NCI-H1694 (cell line): ENCODE data around the gene SLC12A7.
"Not testable (repeated sequence)": the region's sequence is repeated elsewhere in the genome, so short reads cannot be mapped to it uniquely, and the experiment has no call there.

Experiments
- DNase-seq: peaks from one replicate; lab custom pipeline; 2025; lab: John Stamatoyannopoulos, UW

Gene SLC12A7

DNA sequence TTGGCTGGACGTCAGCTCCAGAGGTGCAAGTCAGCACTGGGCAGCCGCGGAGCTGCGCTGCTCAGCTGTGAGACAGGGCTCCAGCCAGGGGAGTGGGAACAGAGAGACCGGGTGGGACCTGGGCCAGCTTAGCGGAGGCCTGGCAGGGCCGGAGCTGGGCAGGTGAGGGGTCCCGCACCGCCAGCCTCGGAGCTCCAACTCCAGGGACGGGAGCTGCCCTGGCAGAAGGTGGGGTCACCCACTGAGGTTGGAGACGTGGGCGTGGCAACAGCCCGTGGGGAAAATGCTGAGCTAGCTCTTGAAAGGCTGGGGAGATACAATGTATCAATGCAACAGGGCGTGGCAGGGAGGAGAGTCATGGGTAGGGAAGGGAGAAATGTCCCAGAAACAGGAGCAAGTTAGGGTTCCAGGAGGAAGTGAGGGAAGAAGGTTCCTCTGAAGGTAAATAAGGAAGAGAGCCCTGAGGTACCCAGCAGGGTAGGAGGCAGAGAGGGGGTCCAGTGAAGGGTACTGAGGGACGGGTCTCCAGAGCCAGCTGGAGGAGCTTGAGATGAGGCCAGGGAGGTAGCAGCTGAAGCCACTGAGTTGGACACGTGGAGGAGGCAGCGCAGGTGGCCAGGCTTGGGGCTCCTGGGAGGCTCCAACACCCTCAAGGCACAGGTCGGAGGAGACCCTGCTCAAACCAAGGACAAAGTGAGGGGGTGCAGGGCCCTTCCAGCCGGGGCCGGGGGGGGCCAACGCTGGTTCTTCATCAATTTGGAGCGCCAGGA is 104.0 kb downstream of the SLC12A7 start:
- DNase-seq = no peak

DNA sequence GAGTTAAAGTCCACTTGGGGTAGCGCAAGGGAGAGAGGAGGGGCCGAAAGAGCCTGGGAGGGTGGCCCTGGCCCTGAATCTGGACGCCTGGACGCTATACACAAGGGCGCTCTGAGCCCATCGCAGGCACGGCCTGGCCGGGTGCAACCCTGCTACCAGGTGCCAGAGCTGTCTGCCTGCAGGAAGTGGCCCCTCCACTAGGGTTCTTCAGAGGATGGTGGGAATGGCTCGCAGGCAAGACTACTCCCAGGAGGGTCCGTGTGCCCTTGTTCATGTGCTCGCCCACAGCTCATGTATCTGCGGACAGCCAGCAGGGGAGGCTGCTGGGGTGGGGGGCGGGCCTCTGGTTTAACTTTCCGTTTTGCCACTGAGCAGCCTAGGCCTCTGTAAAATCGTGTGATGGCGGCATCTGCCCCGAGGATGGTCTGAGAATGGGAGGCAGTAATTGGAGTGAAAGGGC is 104.6 kb downstream of the SLC12A7 start:
- no peak for DNase-seq

DNA sequence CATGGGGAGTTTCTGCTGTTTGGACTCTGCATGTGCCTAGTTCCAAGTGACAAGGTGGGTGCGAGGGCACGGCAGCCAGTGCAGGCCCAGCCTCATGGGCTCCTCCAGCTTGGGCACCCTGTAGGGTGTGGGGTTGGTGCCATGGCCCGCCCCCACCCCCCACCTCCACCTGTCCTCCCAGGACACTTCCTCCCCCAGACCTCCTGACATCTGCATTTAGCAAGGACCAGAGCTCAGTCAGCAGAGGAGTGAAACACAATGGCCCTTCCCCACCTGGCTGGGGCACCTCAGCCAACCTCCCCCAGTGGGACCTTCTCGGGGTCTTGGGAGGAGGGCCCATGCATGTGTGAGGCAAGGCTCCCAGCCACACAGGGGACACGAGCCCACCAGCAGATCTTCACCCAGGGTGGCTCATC is 105.2 kb downstream of the SLC12A7 start:
- DNase-seq = no peak

DNA sequence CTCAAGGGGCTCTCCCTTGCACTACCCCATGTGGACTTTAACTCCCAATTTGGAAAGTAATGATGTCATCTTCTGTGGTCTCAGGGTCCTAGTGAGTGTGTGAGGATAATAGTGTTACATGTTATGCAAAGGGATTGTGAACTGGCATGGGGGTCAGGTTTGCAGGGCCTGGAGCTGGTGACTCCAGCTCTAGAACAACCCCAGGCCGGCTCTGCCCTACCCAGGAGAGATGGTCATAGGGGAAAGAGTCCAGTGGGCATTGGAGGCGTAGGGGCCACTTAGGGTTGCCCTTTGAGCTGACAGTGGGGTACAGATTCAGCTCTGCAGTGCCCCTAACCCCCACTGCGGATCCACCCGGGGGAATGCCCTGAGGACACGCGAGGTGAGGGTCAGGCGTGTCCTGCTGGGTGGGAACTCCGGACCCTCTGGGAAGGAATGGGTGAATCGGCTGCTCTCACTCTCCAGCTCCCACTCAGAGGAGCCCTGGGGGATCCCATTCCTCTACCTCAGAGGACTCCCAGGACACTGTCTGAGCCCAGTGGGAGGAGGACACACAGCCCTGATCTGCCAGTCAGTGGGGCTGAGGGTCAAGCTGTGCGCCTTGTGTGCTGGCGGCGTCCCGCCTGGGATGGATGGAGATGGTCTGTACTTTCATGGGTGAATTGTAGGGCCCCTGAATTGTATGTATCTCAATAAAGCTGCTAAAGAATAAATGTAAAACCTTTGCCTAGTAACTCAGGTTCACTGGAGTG is 105.8 kb downstream of the SLC12A7 start:
- DNase-seq = no peak

DNA sequence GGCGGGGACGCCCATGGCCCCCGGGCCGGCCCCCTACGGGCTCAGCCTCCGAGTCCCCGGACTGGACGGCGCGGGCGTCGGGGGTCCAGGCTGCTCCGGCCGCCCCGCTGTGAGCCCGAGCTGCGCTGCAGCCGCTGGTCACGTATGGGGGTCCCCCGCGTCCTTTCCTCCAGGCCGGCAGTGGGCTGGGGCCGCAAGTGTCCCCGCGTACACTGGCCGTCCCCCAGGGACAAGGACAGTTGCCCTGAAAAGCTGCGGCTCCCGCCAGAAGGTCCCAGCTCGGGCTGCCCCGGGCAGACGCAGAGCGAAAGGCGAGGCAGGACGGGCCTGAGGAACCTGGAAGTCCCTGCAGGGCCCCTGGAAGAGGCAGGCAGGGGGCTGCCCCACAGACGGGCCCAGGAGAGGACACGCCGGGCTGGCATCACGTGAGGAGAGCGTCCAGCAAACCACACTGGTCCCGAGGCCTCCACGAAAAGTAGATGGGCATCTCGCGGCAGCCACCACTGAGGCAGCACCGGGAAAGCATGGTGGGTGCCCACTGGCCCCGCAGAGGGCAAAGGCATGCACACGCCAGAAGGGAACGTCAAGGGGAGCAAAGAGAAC is 106.5 kb downstream of the SLC12A7 start:
- no peak for DNase-seq

DNA sequence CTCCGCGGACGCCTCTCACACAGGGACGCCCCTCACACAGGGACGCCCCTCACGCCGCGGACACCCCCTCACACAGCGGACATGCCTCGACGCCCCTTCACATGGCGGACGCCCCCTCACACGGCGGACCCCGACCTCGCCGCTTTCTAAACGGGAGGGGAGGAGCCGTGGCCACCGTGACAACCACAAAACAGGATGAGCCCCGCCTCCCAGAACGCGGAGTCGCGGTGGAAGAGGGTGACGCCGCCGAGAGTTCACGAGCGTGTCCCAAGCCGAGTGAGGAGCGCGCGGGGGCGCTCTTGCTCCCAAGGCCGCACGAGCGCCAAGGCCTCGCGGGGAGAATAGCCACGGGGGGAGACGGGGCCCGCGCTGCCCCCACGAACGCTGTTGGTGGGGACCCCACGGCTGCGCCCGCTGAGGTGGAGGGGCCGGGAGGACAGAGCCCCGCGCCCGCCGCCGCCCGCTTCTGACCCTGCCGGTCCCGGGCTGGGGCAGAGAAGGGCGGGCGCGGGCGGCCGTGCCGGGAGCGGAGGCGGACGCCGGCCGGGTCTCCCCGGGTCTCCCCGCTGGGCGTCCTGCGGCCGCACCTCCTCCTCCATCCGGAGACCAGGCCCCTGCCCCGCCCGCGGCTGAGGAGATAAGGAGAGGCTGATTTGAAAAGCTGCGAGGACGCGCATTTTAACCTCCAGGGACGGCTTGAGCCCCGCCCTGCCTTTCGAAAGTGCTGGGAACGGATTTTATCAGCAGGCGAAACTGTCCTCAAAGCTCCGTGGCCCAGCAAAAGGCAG is 107.2 kb downstream of the SLC12A7 start:
- no peak for DNase-seq

DNA sequence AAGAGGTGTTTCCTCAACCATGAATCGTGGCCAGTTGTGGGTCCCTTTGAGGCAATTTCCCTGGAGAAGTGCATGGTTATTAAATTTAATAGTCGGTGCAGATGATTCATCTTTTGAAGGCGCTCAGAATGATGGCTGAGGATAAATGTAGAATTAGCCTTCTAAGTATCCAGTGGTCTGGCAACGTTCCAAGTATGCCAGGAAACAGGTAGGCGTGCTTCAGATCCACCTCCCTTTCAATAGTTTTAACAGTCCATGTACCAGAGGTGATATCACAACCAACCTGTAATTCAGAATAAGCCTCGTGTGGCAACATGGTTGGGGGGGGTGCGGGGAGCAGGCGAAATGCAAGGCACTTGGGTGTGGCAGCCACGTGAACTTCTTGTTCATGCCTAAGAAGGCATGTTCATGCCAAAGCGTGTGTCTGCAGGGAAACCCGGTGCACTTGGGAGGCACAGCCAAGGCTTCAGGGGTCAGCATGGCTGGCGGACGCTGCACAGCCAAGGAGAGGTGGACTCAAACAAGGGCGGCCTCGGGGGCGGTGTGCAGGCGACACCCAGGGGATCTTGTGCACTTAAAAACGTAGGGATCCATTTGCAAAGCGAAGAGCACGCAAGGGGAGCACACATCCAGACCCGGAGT is 108.4 kb downstream of the SLC12A7 start:
- DNase-seq = no peak

DNA sequence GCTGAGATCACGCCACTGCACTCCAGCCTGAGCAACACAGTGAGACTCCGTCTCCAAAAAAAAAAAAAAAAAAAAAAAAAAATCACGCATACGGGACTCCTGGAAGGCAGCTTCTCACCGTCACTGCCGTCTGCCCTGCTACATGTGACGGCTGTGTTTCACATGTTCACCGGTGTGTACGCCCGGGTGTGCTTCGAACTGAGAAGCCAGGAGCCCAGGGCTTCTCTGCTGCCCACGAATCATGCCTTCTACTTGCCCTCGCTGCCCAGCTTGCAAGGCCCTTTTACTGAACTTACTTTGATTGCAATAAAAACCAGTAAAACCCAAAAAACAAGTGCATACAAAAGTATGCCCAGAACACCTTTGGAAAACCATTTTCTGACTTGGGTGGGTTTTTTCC is 109.0 kb downstream of the SLC12A7 start:
- DNase-seq = no peak

DNA sequence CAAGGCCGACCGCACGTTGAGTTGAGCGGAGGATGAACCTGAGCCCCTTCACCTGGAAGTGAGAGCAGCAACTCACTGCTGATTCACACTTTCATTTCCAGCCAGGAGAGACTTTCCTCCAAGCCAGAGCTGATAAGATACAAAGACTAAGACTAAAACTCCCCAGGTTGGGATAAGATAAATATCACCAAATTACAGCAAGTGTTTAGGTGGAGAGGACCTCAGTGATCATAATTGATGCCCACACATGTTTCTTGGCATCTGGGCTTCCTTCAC is 109.7 kb downstream of the SLC12A7 start:
- DNase-seq = no peak

DNA sequence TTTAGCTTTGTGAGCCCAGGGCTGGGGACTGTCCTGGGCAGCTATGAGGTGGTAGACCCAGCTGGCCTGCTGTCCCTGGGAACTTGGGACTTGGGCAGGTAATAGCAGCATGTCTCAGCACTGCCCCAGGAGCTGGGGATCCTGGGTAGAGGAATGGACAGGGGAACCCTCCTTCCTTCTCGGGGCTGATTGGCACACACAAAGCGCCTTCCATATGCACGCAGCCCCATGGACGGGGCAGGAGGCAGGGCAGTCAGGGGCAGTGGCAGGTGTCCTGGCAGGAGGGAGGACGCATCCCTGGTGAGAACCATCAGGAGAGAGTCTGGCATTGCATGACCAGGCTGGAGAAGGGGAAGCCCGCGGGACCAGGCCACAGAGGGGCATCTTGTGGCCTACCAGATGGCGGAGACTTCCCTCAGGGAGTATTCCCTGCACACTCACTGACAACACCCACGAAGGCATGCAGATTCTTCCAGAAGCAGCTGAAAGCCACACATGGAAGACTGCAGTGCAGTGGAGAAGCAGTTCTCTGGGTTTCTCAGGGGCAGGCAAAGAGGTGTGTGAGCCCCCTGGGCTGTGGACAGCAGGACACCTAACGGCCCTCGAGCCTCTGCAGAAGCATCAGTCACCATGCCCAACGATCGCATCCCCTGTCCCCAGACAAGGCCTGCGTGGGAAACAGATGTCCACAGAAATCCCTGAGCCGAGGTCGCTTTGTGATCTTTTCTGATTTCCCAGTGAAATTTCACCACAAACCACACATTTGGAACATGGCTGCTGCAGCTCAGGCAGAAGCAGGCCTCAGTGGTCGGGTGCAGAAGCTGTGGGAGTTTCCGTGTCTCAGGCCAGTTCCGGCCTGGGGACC is 110.2 kb downstream of the SLC12A7 start:
- DNase-seq = no peak

DNA sequence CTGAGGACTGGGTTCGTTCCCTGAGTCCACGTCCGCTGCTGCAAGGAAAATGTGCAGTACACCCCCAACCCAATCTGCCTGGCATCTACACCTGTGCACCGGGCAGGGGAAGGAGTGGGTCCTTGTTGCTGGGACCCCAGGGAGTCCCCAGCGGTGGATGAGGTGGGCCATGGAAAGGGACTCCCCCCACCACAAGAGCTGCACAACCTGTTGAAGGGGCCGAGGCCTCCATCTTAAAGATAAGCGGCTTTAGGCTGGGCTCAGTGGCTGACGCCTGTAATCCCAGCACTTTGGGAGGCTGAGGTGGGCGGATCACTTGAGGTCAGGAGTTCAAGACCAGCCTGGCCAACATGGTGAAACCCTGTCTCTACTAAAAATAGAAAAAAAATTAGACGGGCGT is 111.0 kb downstream of the SLC12A7 start:
- DNase-seq = not testable (repeated sequence)
